Stimulated activated naive CD4-positive, alpha-beta T cell (primary cell): ENCODE data around the gene FMN1.

Experiments
- DNase-seq, 6 experiments: peaks; one replicate each; lab custom pipeline; 2025; lab: John Stamatoyannopoulos, UW

Gene FMN1

GRCh38 chr15:32828507-32829186, 365.9 kb downstream of the FMN1 start:
- no peak for DNase-seq

- DNase-seq, result no peak
Measured at GRCh38 chr15:32826685-32827084, 367.8 kb downstream of the FMN1 start.

GRCh38 chr15:32825219-32825618, 369.3 kb downstream of the FMN1 start:
- DNase-seq, result no peak

GRCh38 chr15:32824777-32825176, 369.7 kb downstream of the FMN1 start:
- DNase-seq, result no peak

- DNase-seq, result no peak
Measured at GRCh38 chr15:32823750-32824149, 370.8 kb downstream of the FMN1 start.

- no peak for DNase-seq
Measured at GRCh38 chr15:32822739-32823138, 371.8 kb downstream of the FMN1 start.

GRCh38 chr15:32819448-32819847, 375.1 kb downstream of the FMN1 start:
- DNase-seq, result no peak

- no peak for DNase-seq
Measured at GRCh38 chr15:32818758-32819447, 375.6 kb downstream of the FMN1 start.

- DNase-seq, result no peak
Measured at GRCh38 chr15:32817577-32817976, 376.9 kb downstream of the FMN1 start.

- DNase-seq, result no peak
Measured at GRCh38 chr15:32807331-32807730, 387.2 kb downstream of the FMN1 start.

GRCh38 chr15:32803631-32804030, 390.9 kb downstream of the FMN1 start:
- DNase-seq, result no peak

GRCh38 chr15:32802286-32802936, 392.1 kb downstream of the FMN1 start:
- DNase-seq, result no peak

GRCh38 chr15:32799936-32800535, 394.5 kb downstream of the FMN1 start:
- no peak for DNase-seq

- no peak for DNase-seq
Measured at GRCh38 chr15:32796856-32797255, 397.7 kb downstream of the FMN1 start.

- no peak for DNase-seq
Measured at GRCh38 chr15:32794973-32795372, 399.5 kb downstream of the FMN1 start.

GRCh38 chr15:32792436-32792835, 402.1 kb downstream of the FMN1 start:
- DNase-seq, result no peak

GRCh38 chr15:32790352-32790999, 404.0 kb downstream of the FMN1 start:
- DNase-seq, result no peak

GRCh38 chr15:32787949-32788348, 406.6 kb downstream of the FMN1 start:
- DNase-seq, result no peak

- DNase-seq, result no peak
Measured at GRCh38 chr15:32786906-32787305, 407.6 kb downstream of the FMN1 start.

GRCh38 chr15:32784581-32784980, 409.9 kb downstream of the FMN1 start:
- no peak for DNase-seq

- DNase-seq, result no peak
Measured at GRCh38 chr15:32781781-32782180, 412.7 kb downstream of the FMN1 start.
